A549 (cell line): ENCODE results near the gene SPTBN5.

ENCODE experiments used
- EP300 ChIP-seq, 2 experiments: fragments of >200 bp; sonication (Bioruptor Twin); formaldehyde crosslinking; IDR thresholded peaks; 2 replicates in 1 of 2; 3 replicates in 1 of 2; pipeline ENCODE4 v1.6.1; 2016 to 2017
- JUN ChIP-seq, 2 experiments: fragments of >200 bp; sonication (Bioruptor Twin); formaldehyde crosslinking; IDR thresholded peaks; 2 replicates in 1 of 2; 3 replicates in 1 of 2; pipeline ENCODE4 v1.6.1; 2016 to 2017
- POLR2A ChIP-seq: IDR thresholded peaks from 2 replicates; pipeline ENCODE4 v1.6.1; 2012; ENCODE audit warnings: mild to moderate bottlenecking, low read length
- RAD21 ChIP-seq, 2 experiments: fragments of >200 bp in 1 of 2; sonication (Bioruptor Twin) in 1 of 2; formaldehyde crosslinking in 1 of 2; IDR thresholded peaks in 1 of 2; conservative IDR thresholded peaks in 1 of 2; 2 replicates in 1 of 2; 3 replicates in 1 of 2; pipeline ENCODE4 v1.6.1; 2012 to 2018; ENCODE audit warnings: inconsistent platforms in 1 of 2
- RNF2 ChIP-seq: fragments of 200-600 bp; sonication (generic); IDR thresholded peaks from 2 replicates; pipeline ENCODE4 v1.6.1; 2016; ENCODE audit warnings: low read depth, mild to moderate bottlenecking, antibody characterized with exemption, moderate library complexity, borderline replicate concordance
- TFCP2L1 ChIP-seq: fragments of 250-450 bp; sonication (Bioruptor Pico); IDR thresholded peaks from 2 replicates; pipeline ENCODE4 v1.5.0; 2021; ENCODE audit warnings: mild to moderate bottlenecking
- TP53 ChIP-seq: fragments of 250-450 bp; sonication (Bioruptor Pico); IDR thresholded peaks from 2 replicates; pipeline ENCODE4 v1.5.0; 2021; ENCODE audit warnings: mild to moderate bottlenecking, moderate library complexity
- TF ChIP-seq, protein P1 (sequence below): fragments of >200 bp; sonication (Bioruptor Twin); formaldehyde crosslinking; IDR thresholded peaks from 3 replicates; pipeline ENCODE4 v1.5.1; 2016
- TF ChIP-seq, protein P2 (sequence below): fragments of 450-650 bp; IDR thresholded peaks from 2 replicates; pipeline ENCODE4 v1.6.1; 2014; ENCODE audit warnings: antibody characterized with exemption
- TF ChIP-seq, protein P3 (sequence below): fragments of 200-600 bp; sonication (generic); IDR thresholded peaks from 2 replicates; pipeline ENCODE4 v1.6.1; 2016; ENCODE audit warnings: antibody characterized with exemption, mild to moderate bottlenecking, moderate library complexity

DNA sequence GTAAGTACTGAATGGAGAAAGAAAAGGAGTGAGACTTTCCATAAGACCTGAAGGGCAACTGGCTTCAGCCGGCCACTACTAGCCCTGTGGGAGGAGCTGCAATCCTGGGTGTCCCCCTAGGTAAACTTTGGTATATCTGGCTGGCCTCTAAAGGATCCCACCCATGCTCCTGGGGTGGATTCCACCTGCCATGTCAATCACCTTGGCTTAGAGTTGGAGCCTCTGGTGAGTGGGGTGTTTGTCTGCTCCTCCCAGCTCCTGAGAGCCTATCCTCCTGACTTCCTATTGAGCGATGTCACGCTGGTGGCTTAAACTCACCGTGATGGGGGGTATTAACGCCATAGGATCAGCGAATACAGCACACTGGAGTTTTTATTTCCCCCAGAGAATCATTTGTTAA lies 2.6 kb downstream of the SPTBN5 start:
- TF ChIP-seq, protein P1, sequence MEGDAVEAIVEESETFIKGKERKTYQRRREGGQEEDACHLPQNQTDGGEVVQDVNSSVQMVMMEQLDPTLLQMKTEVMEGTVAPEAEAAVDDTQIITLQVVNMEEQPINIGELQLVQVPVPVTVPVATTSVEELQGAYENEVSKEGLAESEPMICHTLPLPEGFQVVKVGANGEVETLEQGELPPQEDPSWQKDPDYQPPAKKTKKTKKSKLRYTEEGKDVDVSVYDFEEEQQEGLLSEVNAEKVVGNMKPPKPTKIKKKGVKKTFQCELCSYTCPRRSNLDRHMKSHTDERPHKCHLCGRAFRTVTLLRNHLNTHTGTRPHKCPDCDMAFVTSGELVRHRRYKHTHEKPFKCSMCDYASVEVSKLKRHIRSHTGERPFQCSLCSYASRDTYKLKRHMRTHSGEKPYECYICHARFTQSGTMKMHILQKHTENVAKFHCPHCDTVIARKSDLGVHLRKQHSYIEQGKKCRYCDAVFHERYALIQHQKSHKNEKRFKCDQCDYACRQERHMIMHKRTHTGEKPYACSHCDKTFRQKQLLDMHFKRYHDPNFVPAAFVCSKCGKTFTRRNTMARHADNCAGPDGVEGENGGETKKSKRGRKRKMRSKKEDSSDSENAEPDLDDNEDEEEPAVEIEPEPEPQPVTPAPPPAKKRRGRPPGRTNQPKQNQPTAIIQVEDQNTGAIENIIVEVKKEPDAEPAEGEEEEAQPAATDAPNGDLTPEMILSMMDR, result no peak
- TF ChIP-seq JUN (IDR thresholded peaks at IDR 0.05), result no peak
- TF ChIP-seq POLR2A, result no peak
- TF ChIP-seq EP300 (IDR thresholded peaks at IDR 0.05), result no peak
- no peak for TF ChIP-seq RNF2
- no peak for TF ChIP-seq TP53 (CRISPR knock-in tag)
- TF ChIP-seq RAD21 (conservative IDR thresholded peaks at IDR 0.05 in 1 of 2, IDR thresholded peaks at IDR 0.05 in 1 of 2), result no peak
- TF ChIP-seq, protein P2, sequence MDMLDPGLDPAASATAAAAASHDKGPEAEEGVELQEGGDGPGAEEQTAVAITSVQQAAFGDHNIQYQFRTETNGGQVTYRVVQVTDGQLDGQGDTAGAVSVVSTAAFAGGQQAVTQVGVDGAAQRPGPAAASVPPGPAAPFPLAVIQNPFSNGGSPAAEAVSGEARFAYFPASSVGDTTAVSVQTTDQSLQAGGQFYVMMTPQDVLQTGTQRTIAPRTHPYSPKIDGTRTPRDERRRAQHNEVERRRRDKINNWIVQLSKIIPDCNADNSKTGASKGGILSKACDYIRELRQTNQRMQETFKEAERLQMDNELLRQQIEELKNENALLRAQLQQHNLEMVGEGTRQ, result no peak
- TF ChIP-seq, protein P3, sequence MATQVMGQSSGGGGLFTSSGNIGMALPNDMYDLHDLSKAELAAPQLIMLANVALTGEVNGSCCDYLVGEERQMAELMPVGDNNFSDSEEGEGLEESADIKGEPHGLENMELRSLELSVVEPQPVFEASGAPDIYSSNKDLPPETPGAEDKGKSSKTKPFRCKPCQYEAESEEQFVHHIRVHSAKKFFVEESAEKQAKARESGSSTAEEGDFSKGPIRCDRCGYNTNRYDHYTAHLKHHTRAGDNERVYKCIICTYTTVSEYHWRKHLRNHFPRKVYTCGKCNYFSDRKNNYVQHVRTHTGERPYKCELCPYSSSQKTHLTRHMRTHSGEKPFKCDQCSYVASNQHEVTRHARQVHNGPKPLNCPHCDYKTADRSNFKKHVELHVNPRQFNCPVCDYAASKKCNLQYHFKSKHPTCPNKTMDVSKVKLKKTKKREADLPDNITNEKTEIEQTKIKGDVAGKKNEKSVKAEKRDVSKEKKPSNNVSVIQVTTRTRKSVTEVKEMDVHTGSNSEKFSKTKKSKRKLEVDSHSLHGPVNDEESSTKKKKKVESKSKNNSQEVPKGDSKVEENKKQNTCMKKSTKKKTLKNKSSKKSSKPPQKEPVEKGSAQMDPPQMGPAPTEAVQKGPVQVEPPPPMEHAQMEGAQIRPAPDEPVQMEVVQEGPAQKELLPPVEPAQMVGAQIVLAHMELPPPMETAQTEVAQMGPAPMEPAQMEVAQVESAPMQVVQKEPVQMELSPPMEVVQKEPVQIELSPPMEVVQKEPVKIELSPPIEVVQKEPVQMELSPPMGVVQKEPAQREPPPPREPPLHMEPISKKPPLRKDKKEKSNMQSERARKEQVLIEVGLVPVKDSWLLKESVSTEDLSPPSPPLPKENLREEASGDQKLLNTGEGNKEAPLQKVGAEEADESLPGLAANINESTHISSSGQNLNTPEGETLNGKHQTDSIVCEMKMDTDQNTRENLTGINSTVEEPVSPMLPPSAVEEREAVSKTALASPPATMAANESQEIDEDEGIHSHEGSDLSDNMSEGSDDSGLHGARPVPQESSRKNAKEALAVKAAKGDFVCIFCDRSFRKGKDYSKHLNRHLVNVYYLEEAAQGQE, result no peak
- no peak for TF ChIP-seq TFCP2L1 (CRISPR knock-in tag)
